Neural cell (in vitro differentiated cells): ENCODE data around the gene FBN1.

Experiments
- CTCF ChIP-seq: fragments of 450-650 bp; IDR thresholded peaks from 2 replicates; pipeline ENCODE4 v1.5.1; 2014; ENCODE audit warnings: antibody characterized with exemption, mild to moderate bottlenecking, moderate library complexity; ENCODE audit not compliant: poor library complexity, severe bottlenecking
- EZH2 ChIP-seq: fragments of 200-600, 300-800 bp; shearing (Covaris generic), sonication (generic); IDR thresholded peaks from 2 replicates; pipeline ENCODE4 v1.6.1; 2014; ENCODE audit warnings: antibody characterized with exemption, low read length, borderline replicate concordance, mild to moderate bottlenecking; ENCODE audit not compliant: insufficient read depth, poor library complexity, severe bottlenecking
- MXI1 ChIP-seq: fragments of 450-650 bp; conservative IDR thresholded peaks from 2 replicates; pipeline ENCODE4 v1.6.1; 2014; ENCODE audit warnings: antibody characterized with exemption, mild to moderate bottlenecking; ENCODE audit not compliant: poor library complexity, severe bottlenecking
- POLR2AphosphoS5 ChIP-seq: IDR thresholded peaks from 2 replicates; pipeline ENCODE4 v1.6.1; 2012
- RAD21 ChIP-seq: fragments of 450-650 bp; conservative IDR thresholded peaks from 2 replicates; pipeline ENCODE4 v1.6.1; 2014; ENCODE audit warnings: antibody characterized with exemption, mild to moderate bottlenecking, moderate library complexity
- REST ChIP-seq: IDR thresholded peaks from 2 replicates; pipeline ENCODE4 v1.6.1; 2012; ENCODE audit warnings: borderline replicate concordance
- SMC3 ChIP-seq: fragments of 450-650 bp; conservative IDR thresholded peaks from 2 replicates; pipeline ENCODE4 v1.6.1; 2014; ENCODE audit warnings: antibody characterized with exemption, mild to moderate bottlenecking, moderate library complexity; ENCODE audit not compliant: poor library complexity

GRCh38 chr15:48541341-48542278 is 103.9 kb downstream of the FBN1 start:
- TF ChIP-seq CTCF (no peak), POLR2AphosphoS5 (no peak), SMC3 (no peak), RAD21 (no peak), REST (no peak), MXI1 (no peak), EZH2 (no peak)
